PC-9 (cell line): ENCODE measurements around the gene IQGAP1. TPM values are rescaled to one million over a fixed set of nuclear protein-coding genes. Genes with fewer than 3 reads are reported as not detected.
A peak's percentile ranks its signal among the peaks of the same experiment; 100 is the strongest.

Experiments used
- BruUV-seq: library from RNA; stranded (reverse); fragments of 400-500 nt; replicated peaks from 2 replicates; lab custom pipeline; 2021; lab: Mats Ljungman, UMichigan
- CTCF ChIA-PET: fragments of 300-600 bp; sonication (Branson Sonifier 250); formaldehyde crosslinking; loops from one replicate; lab custom pipeline; 2022; ENCODE audit warnings: antibody characterized with exemption; lab: Charles Lee
- POLR2A ChIA-PET: fragments of 300-600 bp; sonication (Branson Sonifier 250); formaldehyde crosslinking; loops from one replicate; lab custom pipeline; 2022; ENCODE audit warnings: antibody characterized with exemption; ENCODE audit not compliant: unreplicated experiment; lab: Charles Lee
- DNase-seq, 2 experiments: peaks; one replicate each; pipeline versions ENCODE4 v3.0.0 to v3.0.0-alpha.2; 2015 to 2022; ENCODE audit warnings: mixed read lengths in 1 of 2
- H2AFZ ChIP-seq: fragments of 200-600 bp; sonication (generic); 2 replicates; pipeline ENCODE4 v1.8.1; 2017; ENCODE audit warnings: antibody characterized with exemption
- H3F3A ChIP-seq: fragments of 200-600 bp; sonication (generic); 2 replicates; pipeline ENCODE4 v1.8.1; 2017; ENCODE audit warnings: antibody characterized with exemption, mild to moderate bottlenecking, low read depth; ENCODE audit not compliant: insufficient read depth
- H3K27ac ChIP-seq: fragments of 200-600 bp; sonication (generic); 2 replicates; pipeline ENCODE4 v1.6.1; 2016; ENCODE audit warnings: mixed run types
- H3K27me3 ChIP-seq: fragments of 200-600 bp; sonication (generic); 2 replicates; pipeline ENCODE4 v1.6.1; 2016; ENCODE audit warnings: low read depth, mixed run types; ENCODE audit not compliant: insufficient read depth
- H3K36me3 ChIP-seq: fragments of 200-600 bp; sonication (generic); 2 replicates; pipeline ENCODE4 v1.6.1; 2016; ENCODE audit warnings: low read depth, mixed run types
- H3K4me1 ChIP-seq: fragments of 200-600 bp; sonication (generic); replicated peaks from 2 replicates; pipeline ENCODE4 v1.6.1; 2016; ENCODE audit warnings: mixed run types; ENCODE audit not compliant: insufficient read depth
- H3K4me2 ChIP-seq: fragments of 200-600 bp; sonication (generic); 2 replicates; pipeline ENCODE4 v1.6.1; 2017; ENCODE audit warnings: mixed run types
- H3K4me3 ChIP-seq: fragments of 200-600 bp; sonication (generic); 2 replicates; pipeline ENCODE4 v1.6.1; 2016; ENCODE audit warnings: mixed run types
- H3K79me2 ChIP-seq: fragments of 200-600 bp; sonication (generic); 2 replicates; pipeline ENCODE4 v1.6.1; 2017; ENCODE audit warnings: low read depth, mixed run types
- H3K9me2 ChIP-seq: fragments of 200-600 bp; sonication (generic); 2 replicates; pipeline ENCODE4 v1.8.1; 2017; ENCODE audit warnings: mild to moderate bottlenecking; ENCODE audit not compliant: insufficient read depth
- H3K9me3 ChIP-seq: fragments of 200-600 bp; sonication (generic); 2 replicates; pipeline ENCODE4 v1.8.1; 2016; ENCODE audit warnings: low read depth; ENCODE audit not compliant: insufficient read depth
- H4K20me1 ChIP-seq: fragments of 200-600 bp; sonication (generic); 2 replicates; pipeline ENCODE4 v1.8.1; 2017; ENCODE audit not compliant: insufficient read depth
- CTCF ChIP-seq: fragments of 200-600 bp; sonication (generic); conservative IDR thresholded peaks from 2 replicates; pipeline ENCODE4 v1.6.1; 2017; ENCODE audit warnings: mixed run types, antibody characterized with exemption, mild to moderate bottlenecking, moderate library complexity
- EZH2 ChIP-seq: fragments of 200-600 bp; sonication (generic); IDR thresholded peaks from 2 replicates; pipeline ENCODE4 v1.8.0; 2017; ENCODE audit warnings: antibody characterized with exemption, low read depth
- intact Hi-C: fragments of 100-400 bp; cut with micrococcal nuclease; formaldehyde crosslinking; loops from one replicate; pipeline ENCODE4 v1.10.0; 2022; ENCODE audit not compliant: unreplicated experiment
- total RNA-seq: library from RNA; stranded (reverse); gene quantifications from 2 replicates; pipeline ENCODE4 v1.2.3, GENCODE V29; 2021

Gene IQGAP1
- total RNA-seq, 1 experiment from 2014 or later: 164 TPM

GRCh38 chr15:90349821-90350220, 38.2 kb upstream of the IQGAP1 start:
- CTCF ChIA-PET: no interaction called here
- no peaks in the 10 kb centered on the region for H3K9me3 ChIP-seq
- H2AFZ ChIP-seq: no peak overlapping the region
- H3K27ac ChIP-seq: no peak overlapping the region
- no peaks in the 10 kb centered on the region for H3K36me3 ChIP-seq
- DNase-seq: no peak
- H3F3A ChIP-seq: peaks cover 8% of the 10 kb centered on the region; the same call in 1 of the 2 replicates
- TF ChIP-seq EZH2: no peak
- TF ChIP-seq CTCF: no peak
- no peak overlapping the region for H3K4me3 ChIP-seq
- intact Hi-C loops: no loop called here
- no peak overlapping the region for H3K4me2 ChIP-seq
- POLR2A ChIA-PET: no interaction called here
- BruUV-seq: no TSS peak
- H3K79me2 ChIP-seq: peaks cover 6% of the 10 kb centered on the region; the same call in 1 of the 2 replicates
- H3K27me3 ChIP-seq: no peaks in the 10 kb centered on the region
- H3K9me2 ChIP-seq: no peaks in the 10 kb centered on the region
- no peaks in the 10 kb centered on the region for H4K20me1 ChIP-seq
- H3K4me1 ChIP-seq: peaks cover 12% of the 10 kb centered on the region

- Histone ChIP-seq H3K9me3 (no peaks in the 10 kb centered on the region), H3K27me3 (no peaks in the 10 kb centered on the region), H3K79me2 (peaks cover 6% of the 10 kb centered on the region; the same call in 1 of the 2 replicates), H3K4me2 (peak overlapping the region; percentile 82), H3K36me3 (no peaks in the 10 kb centered on the region), H3K4me3 (peak overlapping the region; percentile 83; the same call in 1 of the 2 replicates), H3K4me1 (peaks cover 12% of the 10 kb centered on the region), H3F3A (peaks cover 8% of the 10 kb centered on the region; the same call in 1 of the 2 replicates), H4K20me1 (no peaks in the 10 kb centered on the region), H3K27ac (no peak overlapping the region), H2AFZ (peak overlapping the region; percentile 75; the same call in 1 of the 2 replicates), H3K9me2 (no peaks in the 10 kb centered on the region)
- BruUV-seq: no TSS peak
- CTCF ChIA-PET: interaction anchor here (1.4 kb wide), 1 partner anchor 10 kb away, joined by 4 read pairs; no protein-coding TSS in a partner anchor
- TF ChIP-seq EZH2 (no peak), CTCF (no peak)
- POLR2A ChIA-PET: interaction anchor here (0.6 to 0.7 kb wide), 2 partner anchors 10 kb away, joined by 3 to 6 read pairs; no protein-coding TSS in a partner anchor
- intact Hi-C loops: loop anchor here (1.0 kb wide), 1 partner anchor 128 kb away; no protein-coding TSS in a partner anchor
- no peak for DNase-seq
Observed at GRCh38 chr15:90351479-90352106, 36.4 kb upstream of the IQGAP1 start.

- peak; percentile 90 to 96 for DNase-seq
- peaks cover 12% of the 10 kb centered on the region for H3K4me1 ChIP-seq
- peaks cover 6% of the 10 kb centered on the region; the same call in 1 of the 2 replicates for H3K79me2 ChIP-seq
- H3F3A ChIP-seq: peaks cover 10% of the 10 kb centered on the region; the same call in 1 of the 2 replicates
- H4K20me1 ChIP-seq: no peaks in the 10 kb centered on the region
- peak within 1 kb of the TSS; percentile 97 for H2AFZ ChIP-seq
- TF ChIP-seq CTCF (no peak), EZH2 (no peak)
- no peaks in the 10 kb centered on the region for H3K36me3 ChIP-seq
- H3K4me3 ChIP-seq: peak within 1 kb of the TSS; percentile 83
- intact Hi-C loops: loop anchor here (1.0 kb wide), 1 partner anchor 127 kb away; no protein-coding TSS in a partner anchor
- H3K27me3 ChIP-seq: no peaks in the 10 kb centered on the region
- POLR2A ChIA-PET: interaction anchor here (0.6 to 0.7 kb wide), 3 partner anchors 10 to 103 kb away, joined by 3 to 7 read pairs (median 6); partner anchors contain the start of gene TTLL13
- no peaks in the 10 kb centered on the region for H3K9me2 ChIP-seq
- CTCF ChIA-PET: interaction anchor here (0.6 to 1.4 kb wide), 2 partner anchors 10 to 191 kb away, joined by 4 read pairs; no protein-coding TSS in a partner anchor
- peak within 1 kb of the TSS; percentile 82 for H3K4me2 ChIP-seq
- peak within 1 kb of the TSS; percentile 80 for H3K27ac ChIP-seq
- H3K9me3 ChIP-seq: no peaks in the 10 kb centered on the region
- BruUV-seq: TSS peak; percentile 67
Observed at GRCh38 chr15:90352107-90352893, 35.7 kb upstream of the IQGAP1 start, which contains the start of gene ZNF774. TSS of gene ZNF774 (plus strand) at chr15:90352284. CDS start at chr15:90354661, 2,377 bp downstream.
